GM20000 (cell line): Measurements from ENCODE around the gene PTTG2.
"Not testable (repeated sequence)": the region's sequence is repeated elsewhere in the genome, so short reads cannot be mapped to it uniquely, and the experiment has no call there.

Experiments used
- DNase-seq: peaks from one replicate; pipeline ENCODE4 v3.0.0; 2012; ENCODE audit warnings: low spot score
- TF ChIP-seq, protein P1 (sequence below): IDR thresholded peaks from 2 replicates; pipeline ENCODE4 v1.5.1; 2012; ENCODE audit warnings: mild to moderate bottlenecking, control low read depth; ENCODE audit errors: extremely low read depth, missing control alignments

The PTTG2 gene

DNA sequence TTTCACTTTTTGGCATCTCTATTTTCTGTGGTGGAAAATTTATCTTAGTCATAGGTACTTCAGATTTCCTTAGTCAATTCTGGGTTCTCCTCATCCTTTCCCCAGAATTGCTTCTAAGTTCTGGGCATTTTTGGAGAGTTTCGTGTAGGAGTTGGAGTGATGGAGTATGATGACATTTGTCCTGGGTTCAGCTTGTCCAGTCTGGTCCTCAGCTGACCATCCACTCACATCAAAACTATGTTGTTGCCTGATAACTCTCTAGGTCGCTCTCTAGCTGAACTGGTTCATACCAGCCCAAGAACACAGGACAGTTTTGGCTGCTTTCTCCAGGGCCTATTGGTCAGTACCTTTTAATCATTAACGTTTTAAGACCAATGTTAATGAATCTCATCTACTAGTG lies 13.2 kb downstream of the PTTG2 start:
- TF ChIP-seq, protein P1, sequence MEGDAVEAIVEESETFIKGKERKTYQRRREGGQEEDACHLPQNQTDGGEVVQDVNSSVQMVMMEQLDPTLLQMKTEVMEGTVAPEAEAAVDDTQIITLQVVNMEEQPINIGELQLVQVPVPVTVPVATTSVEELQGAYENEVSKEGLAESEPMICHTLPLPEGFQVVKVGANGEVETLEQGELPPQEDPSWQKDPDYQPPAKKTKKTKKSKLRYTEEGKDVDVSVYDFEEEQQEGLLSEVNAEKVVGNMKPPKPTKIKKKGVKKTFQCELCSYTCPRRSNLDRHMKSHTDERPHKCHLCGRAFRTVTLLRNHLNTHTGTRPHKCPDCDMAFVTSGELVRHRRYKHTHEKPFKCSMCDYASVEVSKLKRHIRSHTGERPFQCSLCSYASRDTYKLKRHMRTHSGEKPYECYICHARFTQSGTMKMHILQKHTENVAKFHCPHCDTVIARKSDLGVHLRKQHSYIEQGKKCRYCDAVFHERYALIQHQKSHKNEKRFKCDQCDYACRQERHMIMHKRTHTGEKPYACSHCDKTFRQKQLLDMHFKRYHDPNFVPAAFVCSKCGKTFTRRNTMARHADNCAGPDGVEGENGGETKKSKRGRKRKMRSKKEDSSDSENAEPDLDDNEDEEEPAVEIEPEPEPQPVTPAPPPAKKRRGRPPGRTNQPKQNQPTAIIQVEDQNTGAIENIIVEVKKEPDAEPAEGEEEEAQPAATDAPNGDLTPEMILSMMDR: no peak
- DNase-seq: no peak

DNA sequence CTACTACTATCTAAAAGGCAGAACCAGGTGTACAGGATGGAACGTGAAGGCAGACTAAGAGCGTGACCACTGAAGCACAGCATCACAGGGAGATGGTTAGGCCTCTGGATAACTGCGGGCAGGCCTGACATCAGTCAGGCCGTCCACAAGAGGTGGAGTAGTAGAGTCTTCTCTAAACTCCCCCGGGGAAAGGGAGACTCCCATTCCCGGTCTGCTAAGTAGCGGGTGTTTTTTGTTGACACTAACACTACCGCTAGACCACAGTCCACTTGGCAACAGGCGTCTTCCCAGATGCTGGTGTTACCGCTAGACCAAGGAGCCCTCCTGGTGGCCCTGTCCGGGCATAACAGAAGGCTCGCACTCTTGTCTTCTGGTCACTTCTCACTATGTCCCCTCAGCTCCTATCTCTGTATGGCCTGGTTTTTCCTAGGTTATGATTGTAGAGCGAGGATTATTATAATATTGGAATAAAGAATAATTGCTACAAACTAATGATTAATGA lies 15.2 kb downstream of the PTTG2 start:
- DNase-seq: not testable (repeated sequence)

DNA sequence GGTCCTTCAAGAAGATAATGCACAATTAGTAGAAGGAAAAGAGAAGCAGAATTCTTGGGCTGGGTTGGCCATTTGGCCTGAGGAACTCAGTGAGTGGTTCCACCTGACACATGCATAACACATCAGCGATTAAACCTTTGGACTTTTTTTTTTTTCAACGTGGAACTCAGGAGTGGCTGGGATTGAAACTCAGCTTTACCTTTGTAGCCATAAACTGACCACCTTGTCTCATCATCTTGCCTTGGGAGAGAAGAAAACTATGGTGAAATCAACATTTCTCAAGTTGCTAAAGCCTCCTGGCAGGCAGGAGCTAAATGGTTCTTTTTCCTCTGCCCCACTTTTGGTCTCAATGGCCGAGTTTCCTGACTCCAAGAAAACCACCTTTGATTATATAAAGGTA lies 16.3 kb downstream of the PTTG2 start:
- DNase-seq: no peak
- TF ChIP-seq, protein P1: no peak

DNA sequence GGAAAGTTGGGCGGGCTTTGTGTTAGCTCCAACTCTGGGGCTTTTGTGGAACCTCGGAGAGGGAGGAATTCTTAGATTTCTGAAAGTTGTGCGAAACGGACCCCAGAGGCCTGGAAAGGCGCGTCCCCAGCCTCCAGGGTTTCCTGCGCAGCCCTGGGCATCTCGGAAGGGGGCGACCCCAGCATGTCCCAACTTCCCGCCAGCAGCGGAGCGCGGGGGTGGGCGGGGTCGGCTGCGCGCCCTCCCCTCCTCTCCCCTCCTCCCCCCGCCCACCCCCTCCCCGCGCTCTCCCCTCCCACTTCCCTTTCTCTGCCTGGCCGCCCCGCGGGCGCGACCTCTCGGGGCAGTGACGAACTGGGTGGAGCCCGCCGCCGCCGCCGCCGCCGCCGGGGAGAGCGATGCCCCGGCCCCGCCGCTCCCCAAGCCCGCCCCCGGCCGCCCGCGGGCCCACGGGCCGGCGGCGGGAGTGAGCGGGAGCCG lies 16.8 kb downstream of the PTTG2 start:
- TF ChIP-seq, protein P1: no peak
- peak; percentile 92 for DNase-seq

DNA sequence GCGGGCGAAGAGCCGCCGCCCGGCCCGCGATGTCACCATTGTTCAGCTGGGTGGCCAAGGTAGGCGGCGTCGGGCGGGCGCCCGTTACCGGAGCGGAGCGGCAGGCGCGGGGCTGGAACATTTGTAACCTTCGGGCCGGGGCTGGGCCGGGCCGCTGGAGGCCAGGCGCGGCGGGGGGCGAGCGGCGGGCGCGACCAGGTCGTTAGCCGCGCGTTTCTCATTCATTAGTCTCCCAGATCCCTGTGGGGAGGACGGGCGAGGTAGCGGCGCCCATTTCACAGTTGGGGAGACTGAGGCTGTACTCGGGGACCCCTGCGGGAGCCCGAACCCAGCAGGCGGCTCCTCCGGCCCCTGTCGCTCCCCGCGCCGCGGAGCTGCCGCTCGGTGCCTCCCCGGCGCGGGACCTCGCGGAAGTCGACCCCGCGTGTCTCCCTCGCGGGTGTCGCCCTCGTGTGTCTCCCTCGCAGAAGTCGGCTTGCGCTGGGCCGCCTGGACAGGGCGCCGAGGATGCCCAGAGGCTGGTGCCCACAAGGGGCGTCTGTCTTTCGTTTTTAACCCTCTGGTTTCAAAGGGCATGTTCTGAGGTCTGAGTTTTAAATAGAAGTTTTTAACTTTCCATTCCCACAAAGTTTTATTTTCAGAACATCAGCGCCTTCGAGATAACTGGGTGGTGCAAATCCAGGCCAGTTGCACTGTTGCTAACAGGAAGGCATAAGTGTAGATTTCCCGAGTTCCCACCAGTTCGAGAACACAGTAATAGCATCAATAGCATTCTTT lies 17.5 kb downstream of the PTTG2 start:
- peak; percentile 80 for DNase-seq
- TF ChIP-seq, protein P1: peak; percentile 70

DNA sequence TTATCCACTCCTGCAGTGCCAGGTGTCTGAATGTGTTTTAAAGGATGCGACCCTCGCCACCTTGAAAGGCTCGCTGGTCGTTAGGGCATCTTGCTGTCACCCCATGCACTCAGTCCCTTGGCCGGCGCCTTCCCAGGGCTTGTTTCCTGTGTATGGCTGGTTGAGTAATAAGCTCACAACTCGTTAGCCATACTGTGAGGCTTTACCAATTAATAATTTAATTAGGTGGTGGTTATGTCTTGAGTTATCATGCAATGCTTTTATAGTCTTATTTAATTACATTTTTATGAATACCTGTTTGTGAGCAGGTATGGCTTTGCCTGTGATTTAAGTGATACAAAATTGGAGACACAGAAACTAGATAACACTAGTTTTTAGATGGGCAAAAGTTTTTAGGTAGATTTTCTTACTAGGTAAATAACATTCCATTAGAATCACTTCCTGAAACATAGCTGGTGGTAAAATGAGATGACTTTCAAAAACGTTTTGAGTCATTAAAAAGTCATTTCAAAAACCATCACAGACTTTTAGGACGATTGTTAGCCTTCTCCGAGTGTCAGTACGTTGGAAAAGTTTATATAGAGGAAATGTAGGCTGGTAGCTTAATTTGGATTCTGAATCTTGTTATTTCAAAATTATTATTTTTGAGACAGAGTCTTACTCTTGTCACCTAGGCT lies 18.2 kb downstream of the PTTG2 start:
- DNase-seq: peak; percentile 44
- TF ChIP-seq, protein P1: no peak

DNA sequence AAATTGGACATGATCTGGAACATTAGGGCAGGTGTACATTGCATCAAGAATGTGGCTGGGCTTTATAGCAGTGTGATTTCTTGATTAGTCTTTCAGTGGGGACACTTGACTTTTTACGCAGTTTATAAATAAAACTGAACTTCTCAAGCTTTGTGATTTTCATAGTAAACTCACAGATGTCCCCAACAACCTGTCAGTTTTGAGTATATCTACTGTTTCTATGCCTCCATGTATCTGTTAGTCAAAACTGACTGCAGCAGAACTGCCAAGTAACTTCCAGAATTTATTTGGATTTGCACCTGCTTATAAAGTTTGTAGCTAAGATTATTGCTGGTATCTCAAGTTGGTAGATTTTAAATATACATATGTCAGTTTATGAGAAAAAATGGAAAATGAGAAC lies 20.0 kb downstream of the PTTG2 start:
- TF ChIP-seq, protein P1: no peak

More for the DNA sequence above, 20.0 kb downstream of the PTTG2 start:
- DNase-seq: no peak
